Small intestine (tissue), 4 donors: ENCODE measurements around the gene TIGD7. TPM values are rescaled to one million over a fixed set of nuclear protein-coding genes. Genes with fewer than 3 reads are reported as not detected.

Experiments used
- polyA plus RNA-seq, 4 donors: library from polyadenylated mRNA; stranded (reverse) in 3 of 4; unstranded in 1 of 4; fragments of 200-250 nt in 3 of 4; fragments of 120-200 nt in 1 of 4; gene quantifications; one replicate each; pipeline versions ENCODE4 v1.2.1 to v1.2.3, GENCODE V29; 2013
- donor health status: healthy with polysubstance abuse.
- donor health status: Bipolar disorder and iron deficiency.
- donor health status: healthy.

TIGD7 gene
- polyA plus RNA-seq, 4 donors = 0.89 to 10.2 (median 1.9) TPM

Other genes with a start within 250 kb of the TIGD7 start
- 1,000 to 10,000 TPM in 1 of 4 donors, 100 to 1,000 TPM in 3; 127 to 1,061 (median 507) TPM for gene IL32, start 239.8 kb downstream of the TIGD7 start, polyA plus RNA-seq
- under 1 TPM in 2 of 4 donors, not detected in 2; 0.03 to 0.46 TPM for gene ZSCAN10, start 206.1 kb downstream of the TIGD7 start, polyA plus RNA-seq
- 10 to 100 TPM; 12.7 to 17.7 (median 16.2) TPM for gene ZNF205, start 192.8 kb downstream of the TIGD7 start, polyA plus RNA-seq
- 10 to 100 TPM; 10.8 to 12.8 (median 11.8) TPM for gene ZNF213, start 170.4 kb downstream of the TIGD7 start, polyA plus RNA-seq
- not detected for gene OR1F1, start 117.2 kb downstream of the TIGD7 start, polyA plus RNA-seq
- gene ZNF200, start 70.3 kb downstream of the TIGD7 start, polyA plus RNA-seq = 10 to 100 TPM in 1 of 4 donors, 1 to 10 TPM in 3; 3.8 to 10.1 (median 4.8) TPM
- gene MEFV, start 48.8 kb downstream of the TIGD7 start, polyA plus RNA-seq = under 1 TPM in 2 of 4 donors, not detected in 2; 0.49 to 0.58 TPM
- 10 to 100 TPM; 11.0 to 45.3 (median 14.2) TPM for gene ZNF263, start 21.9 kb downstream of the TIGD7 start, polyA plus RNA-seq
- gene ZNF75A, start 67 bp upstream of the TIGD7 start, polyA plus RNA-seq = 10 to 100 TPM; 12.2 to 41.7 (median 17.0) TPM
- gene OR2C1, start 50.5 kb upstream of the TIGD7 start, polyA plus RNA-seq = under 1 TPM in 2 of 4 donors, not detected in 2; 0.04 to 0.13 TPM
- 10 to 100 TPM in 3 of 4 donors, 1 to 10 TPM in 1; 7.2 to 15.2 (median 11.9) TPM for gene ZSCAN32, start 95.6 kb upstream of the TIGD7 start, polyA plus RNA-seq
- 10 to 100 TPM in 1 of 4 donors, 1 to 10 TPM in 3; 3.0 to 11.5 (median 4.7) TPM for gene ZNF174, start 95.8 kb upstream of the TIGD7 start, polyA plus RNA-seq
- 1 to 10 TPM in 1 of 4 donors, under 1 TPM in 3; 0.45 to 3.8 (median 0.88) TPM for gene ZNF597, start 138.1 kb upstream of the TIGD7 start, polyA plus RNA-seq
- 100 to 1,000 TPM in 1 of 4 donors, 10 to 100 TPM in 3; 51.2 to 102 (median 70.4) TPM for gene NAA60, start 138.2 kb upstream of the TIGD7 start, polyA plus RNA-seq
- under 1 TPM in 1 of 4 donors, not detected in 3; 0.09 TPM for gene C16orf90, start 190.1 kb upstream of the TIGD7 start, polyA plus RNA-seq
- gene CLUAP1, start 195.6 kb upstream of the TIGD7 start, polyA plus RNA-seq = 10 to 100 TPM in 2 of 4 donors, 1 to 10 TPM in 2; 3.6 to 21.9 (median 7.6) TPM